ENCODE data around the gene KIT.

GRCh38 chr4:54659313-54659712 lies 1.6 kb downstream of the KIT start:
- TF ChIP-seq CTCF (IDR thresholded peaks at IDR 0.05; ENCODE audit: low read length) = no peak
- no peak for TF ChIP-seq EZH2 (optimal IDR thresholded peaks at IDR 0.05; ENCODE audit: low read depth, low read length)
- TF ChIP-seq EZH2phosphoT487 (IDR thresholded peaks at IDR 0.05; ENCODE audit: low read length) = no peak
